Liver (tissue), 9 donors: ENCODE data around the gene NUP54. TPM values are rescaled to one million over a fixed set of nuclear protein-coding genes. Genes with fewer than 3 reads are reported as not detected.

ENCODE experiments used
- DNase-seq: peaks from one replicate; pipeline ENCODE4 v3.0.0-alpha.2; 2017; ENCODE audit warnings: low spot score
- H3K27ac ChIP-seq, 2 donors: one replicate each; pipeline ENCODE4 v1.7.0; 2013; ENCODE audit warnings: inconsistent platforms in 2 of 2, low read length in 2 of 2, control low read depth in 1 of 2, low read depth in 1 of 2, mild to moderate bottlenecking in 1 of 2
- H3K27me3 ChIP-seq, 4 donors: one replicate each; pipeline versions ENCODE4 v1.6.1 to v1.7.0; 2013; ENCODE audit warnings: low read length in 3 of 4, inconsistent platforms in 1 of 4, mild to moderate bottlenecking in 1 of 4, moderate library complexity in 1 of 4; ENCODE audit not compliant: control insufficient read depth in 4 of 4, insufficient read depth in 4 of 4
- H3K36me3 ChIP-seq, 4 donors: one replicate each; pipeline versions ENCODE4 v1.6.1 to v1.7.0; 2013; ENCODE audit warnings: low read length in 3 of 4, mild to moderate bottlenecking in 3 of 4, low read depth in 1 of 4, moderate library complexity in 1 of 4; ENCODE audit not compliant: control insufficient read depth in 4 of 4, insufficient read depth in 3 of 4
- H3K4me1 ChIP-seq, 4 donors: one replicate each; pipeline versions ENCODE4 v1.6.1 to v1.7.0; 2013; ENCODE audit warnings: low read length in 3 of 4, mild to moderate bottlenecking in 3 of 4, moderate library complexity in 1 of 4; ENCODE audit not compliant: control insufficient read depth in 4 of 4, insufficient read depth in 4 of 4
- H3K4me3 ChIP-seq, 3 donors: one replicate each; pipeline versions ENCODE4 v1.6.1 to v1.7.0; 2013; ENCODE audit warnings: low read length in 3 of 3, control low read depth in 1 of 3, low read depth in 1 of 3, mild to moderate bottlenecking in 1 of 3
- H3K9ac ChIP-seq, 2 donors: one replicate each; pipeline ENCODE4 v1.7.0; 2013; ENCODE audit warnings: low read length in 2 of 2, mild to moderate bottlenecking in 2 of 2, moderate library complexity in 2 of 2, control low read depth in 1 of 2, low read depth in 1 of 2
- H3K9me3 ChIP-seq, 4 donors: one replicate each; pipeline versions ENCODE4 v1.6.1 to v1.7.0; 2013; ENCODE audit warnings: low read length in 3 of 4; ENCODE audit not compliant: control insufficient read depth in 4 of 4
- ATF3 ChIP-seq: IDR thresholded peaks from 2 replicates; pipeline ENCODE4 v1.6.1; 2016; ENCODE audit warnings: antibody characterized with exemption
- CTCF ChIP-seq: fragments of 150-350 bp; IDR thresholded peaks from 2 replicates; pipeline ENCODE4 v1.5.1; 2017; ENCODE audit warnings: improper control_type of control experiment, low read depth, low read length; ENCODE audit not compliant: missing input control
- EGR1 ChIP-seq, 2 donors: IDR thresholded peaks; 2 replicates each; pipeline ENCODE4 v1.6.1; 2016 to 2018; ENCODE audit warnings: antibody characterized with exemption in 2 of 2, low read depth in 2 of 2
- FOXA1 ChIP-seq: IDR thresholded peaks from 2 replicates; pipeline ENCODE4 v1.6.1; 2016; ENCODE audit warnings: antibody characterized with exemption
- FOXA2 ChIP-seq: IDR thresholded peaks from 2 replicates; pipeline ENCODE4 v1.6.1; 2016; ENCODE audit warnings: antibody characterized with exemption
- GABPA ChIP-seq, 2 donors: IDR thresholded peaks in 1 of 2; conservative IDR thresholded peaks in 1 of 2; 2 replicates each; pipeline ENCODE4 v1.6.1; 2016; ENCODE audit warnings: antibody characterized with exemption in 2 of 2, mild to moderate bottlenecking in 1 of 2, moderate library complexity in 1 of 2
- HNF4A ChIP-seq, 2 donors: conservative IDR thresholded peaks; 2 replicates each; pipeline ENCODE4 v1.6.1; 2016; ENCODE audit warnings: antibody characterized with exemption in 2 of 2, mild to moderate bottlenecking in 2 of 2
- HNF4G ChIP-seq: IDR thresholded peaks from 2 replicates; pipeline ENCODE4 v1.6.1; 2016; ENCODE audit warnings: antibody characterized with exemption
- JUND ChIP-seq, 2 donors: IDR thresholded peaks; 2 replicates each; pipeline ENCODE4 v1.6.1; 2016; ENCODE audit warnings: antibody characterized with exemption in 2 of 2
- MAX ChIP-seq: IDR thresholded peaks from 2 replicates; pipeline ENCODE4 v1.6.1; 2016; ENCODE audit warnings: antibody characterized with exemption
- NR2F2 ChIP-seq: IDR thresholded peaks from 2 replicates; pipeline ENCODE4 v1.6.1; 2016; ENCODE audit warnings: antibody characterized with exemption
- RAD21 ChIP-seq, 2 donors: IDR thresholded peaks; 2 replicates each; pipeline ENCODE4 v1.6.1; 2016; ENCODE audit warnings: antibody characterized with exemption in 2 of 2, mild to moderate bottlenecking in 2 of 2
- REST ChIP-seq: IDR thresholded peaks from 2 replicates; pipeline ENCODE4 v1.6.1; 2016; ENCODE audit warnings: antibody characterized with exemption, mild to moderate bottlenecking
- RXRA ChIP-seq, 2 donors: IDR thresholded peaks; 2 replicates each; pipeline ENCODE4 v1.6.1; 2017 to 2018; ENCODE audit warnings: antibody characterized with exemption in 2 of 2, mild to moderate bottlenecking in 1 of 2
- SP1 ChIP-seq: IDR thresholded peaks from 2 replicates; pipeline ENCODE4 v1.6.1; 2018; ENCODE audit warnings: antibody characterized with exemption, mild to moderate bottlenecking
- TAF1 ChIP-seq: conservative IDR thresholded peaks from 2 replicates; pipeline ENCODE4 v1.6.1; 2016; ENCODE audit warnings: antibody characterized with exemption, mild to moderate bottlenecking
- YY1 ChIP-seq: IDR thresholded peaks from 2 replicates; pipeline ENCODE4 v1.6.1; 2016; ENCODE audit warnings: antibody characterized with exemption, mild to moderate bottlenecking
- ZBTB33 ChIP-seq: IDR thresholded peaks from 2 replicates; pipeline ENCODE4 v1.6.1; 2016; ENCODE audit warnings: antibody characterized with exemption
- WGBS: extraction: QIAGEN DNeasy Blood & Tissue Kit; methylation state at CpG from one replicate; pipeline ENCODE4 v1.1.7; 2013; 5-methylcytosine and 5-hydroxymethylcytosine counted together
- polyA plus RNA-seq, 2 donors: library from polyadenylated mRNA; stranded (reverse) in 1 of 2; unstranded in 1 of 2; fragments of 200-250 nt in 1 of 2; fragments of >200 nt in 1 of 2; fragmentation: Nextera tagmentation in 1 of 2; extraction: Ambion mirVana in 1 of 2; gene quantifications; one replicate each; pipeline versions ENCODE4 v1.2.1 to v1.2.3, GENCODE V29; 2013 to 2015
- total RNA-seq, 2 donors: library from RNA; depleted of rRNA; stranded (reverse); fragments of >200 nt; gene quantifications; one replicate each; pipeline ENCODE4 v1.2.3, GENCODE V29; 2014
- donor health status: healthy.
- donor health status: healthy.
- donor health status: healthy.
- donor health status: healthy.
- donor health status: healthy.

Gene NUP54
- total and polyA plus RNA-seq, 4 donors, result 8.3 to 29.3 (median 16.5) TPM

- H3K4me3 ChIP-seq, result no peak overlapping the region
- DNase-seq, result no peak
- 75% methylated on average over 4 of the region's 4 CpGs for WGBS
- no peak for TF ChIP-seq TAF1
- TF ChIP-seq SP1, result no peak
- no peak for TF ChIP-seq GABPA (IDR thresholded peaks at IDR 0.05 in 1 of 2, conservative IDR thresholded peaks at IDR 0.05 in 1 of 2)
- TF ChIP-seq ATF3, result no peak
- no peak for TF ChIP-seq FOXA2
- no peak for TF ChIP-seq HNF4A (conservative IDR thresholded peaks at IDR 0.05)
- TF ChIP-seq EGR1 (IDR thresholded peaks at IDR 0.05; ENCODE audit: low read depth in 2 of 2), result no peak
- TF ChIP-seq RAD21 (IDR thresholded peaks at IDR 0.05), result no peak
- no peak for TF ChIP-seq ZBTB33
- no peak for TF ChIP-seq YY1
- no peak for TF ChIP-seq NR2F2
- no peak overlapping the region for H3K27ac ChIP-seq
- H3K9ac ChIP-seq, result no peak overlapping the region
- H3K27me3 ChIP-seq, result no peaks in the 10 kb centered on the region
- no peaks in the 10 kb centered on the region for H3K9me3 ChIP-seq
- no peaks in the 10 kb centered on the region for H3K36me3 ChIP-seq
- peaks cover 0 to 2% (median 0%) of the 10 kb centered on the region in 4 donors for H3K4me1 ChIP-seq
Observed at GRCh38 chr4:76074993-76075600, 73.1 kb downstream of the NUP54 start.

- H3K27ac ChIP-seq, result no peak within 1 kb of the TSS
- H3K36me3 ChIP-seq, result no peaks in the 10 kb centered on the region
- 83% methylated on average over 1 of the region's 1 CpG for WGBS
- TF ChIP-seq TAF1 (no peak), ZBTB33 (no peak), NR2F2 (no peak), JUND (IDR thresholded peaks at IDR 0.05) (no peak), REST (no peak), EGR1 (IDR thresholded peaks at IDR 0.05; ENCODE audit: low read depth in 2 of 2) (no peak), ATF3 (no peak), SP1 (no peak), FOXA1 (no peak), CTCF (no peak), YY1 (no peak), HNF4A (conservative IDR thresholded peaks at IDR 0.05) (no peak), MAX (no peak), RAD21 (IDR thresholded peaks at IDR 0.05) (no peak), HNF4G (no peak), GABPA (IDR thresholded peaks at IDR 0.05 in 1 of 2, conservative IDR thresholded peaks at IDR 0.05 in 1 of 2) (no peak), RXRA (IDR thresholded peaks at IDR 0.05) (no peak)
- H3K9ac ChIP-seq, result no peak within 1 kb of the TSS
- peaks cover 0 to 2% (median 0%) of the 10 kb centered on the region in 4 donors for H3K4me1 ChIP-seq
- no peaks in the 10 kb centered on the region for H3K27me3 ChIP-seq
- H3K9me3 ChIP-seq, result no peaks in the 10 kb centered on the region
- H3K4me3 ChIP-seq, result no peak within 1 kb of the TSS
- no peak for DNase-seq
Observed at GRCh38 chr4:76074468-76074867, 73.7 kb downstream of the NUP54 start, which contains the start of gene ART3. TSS of gene ART3 (plus strand) at chr4:76074709. CDS start at chr4:76075890, 1,181 bp downstream.
